Measurements from ENCODE around the gene SCLT1. TPM values are rescaled to one million over a fixed set of nuclear protein-coding genes. Genes with fewer than 3 reads are reported as not detected.

SCLT1 gene
- total RNA-seq, 2 donors from 2014 or later = 6.9 to 8.9 TPM

DNA sequence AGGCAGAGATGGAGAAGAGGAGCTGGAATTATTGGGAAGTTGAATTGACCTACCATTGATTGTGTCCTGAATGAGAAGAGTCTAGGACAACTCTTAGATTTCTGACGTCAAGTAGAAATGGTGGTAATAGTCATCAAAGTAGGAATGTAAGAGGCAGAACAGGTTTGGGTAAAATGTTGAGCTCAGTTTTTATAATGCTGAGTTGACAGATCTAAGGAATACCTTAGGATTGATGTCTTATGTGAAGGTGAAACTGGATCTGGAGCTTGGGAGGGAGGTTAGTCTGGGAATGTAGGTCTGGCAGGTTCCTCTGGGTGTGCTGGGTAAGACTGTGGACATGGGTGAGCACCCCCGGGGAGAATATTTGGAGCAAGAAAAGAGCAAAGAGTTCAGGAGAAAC lies 251.9 kb downstream of the SCLT1 start:
- TF ChIP-seq, protein P1, sequence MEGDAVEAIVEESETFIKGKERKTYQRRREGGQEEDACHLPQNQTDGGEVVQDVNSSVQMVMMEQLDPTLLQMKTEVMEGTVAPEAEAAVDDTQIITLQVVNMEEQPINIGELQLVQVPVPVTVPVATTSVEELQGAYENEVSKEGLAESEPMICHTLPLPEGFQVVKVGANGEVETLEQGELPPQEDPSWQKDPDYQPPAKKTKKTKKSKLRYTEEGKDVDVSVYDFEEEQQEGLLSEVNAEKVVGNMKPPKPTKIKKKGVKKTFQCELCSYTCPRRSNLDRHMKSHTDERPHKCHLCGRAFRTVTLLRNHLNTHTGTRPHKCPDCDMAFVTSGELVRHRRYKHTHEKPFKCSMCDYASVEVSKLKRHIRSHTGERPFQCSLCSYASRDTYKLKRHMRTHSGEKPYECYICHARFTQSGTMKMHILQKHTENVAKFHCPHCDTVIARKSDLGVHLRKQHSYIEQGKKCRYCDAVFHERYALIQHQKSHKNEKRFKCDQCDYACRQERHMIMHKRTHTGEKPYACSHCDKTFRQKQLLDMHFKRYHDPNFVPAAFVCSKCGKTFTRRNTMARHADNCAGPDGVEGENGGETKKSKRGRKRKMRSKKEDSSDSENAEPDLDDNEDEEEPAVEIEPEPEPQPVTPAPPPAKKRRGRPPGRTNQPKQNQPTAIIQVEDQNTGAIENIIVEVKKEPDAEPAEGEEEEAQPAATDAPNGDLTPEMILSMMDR (IDR thresholded peaks at IDR 0.05) = no peak
- Histone ChIP-seq H3K4me3 (no peak overlapping the region), H3K4me1 (peaks cover 0 to 96% of the 10 kb centered on the region in 2 donors), H3K9me3 (no peaks in the 10 kb centered on the region), H3K27me3 (no peaks in the 10 kb centered on the region), H3K27ac (no peak overlapping the region), H3K36me3 (peaks cover 30% of the 10 kb centered on the region)
- DNase-seq (ENCODE audit: low spot score) = no peak

GRCh38 chr4:128840711-128841318 lies 252.5 kb downstream of the SCLT1 start:
- no peak for DNase-seq (ENCODE audit: low spot score)
- Histone ChIP-seq H3K4me1 (peaks cover 0 to 96% of the 10 kb centered on the region in 2 donors), H3K4me3 (no peak overlapping the region), H3K27me3 (no peaks in the 10 kb centered on the region), H3K36me3 (peaks cover 26% of the 10 kb centered on the region), H3K27ac (peak overlapping the region in 1 of 2 donors; percentile 17), H3K9me3 (no peaks in the 10 kb centered on the region)
- TF ChIP-seq, protein P1 (IDR thresholded peaks at IDR 0.05) = peak in 1 of 2 donors; percentile 19

GRCh38 chr4:128837679-128838078 lies 255.7 kb downstream of the SCLT1 start:
- no peak for DNase-seq (ENCODE audit: low spot score)
- H3K36me3 ChIP-seq = peaks cover 13% of the 10 kb centered on the region
- TF ChIP-seq, protein P1 (IDR thresholded peaks at IDR 0.05) = no peak
- peak overlapping the region; percentile 84 to 86 for H3K27ac ChIP-seq
- H3K4me1 ChIP-seq = peaks cover 0 to 81% of the 10 kb centered on the region in 2 donors
- H3K4me3 ChIP-seq = no peak overlapping the region
- no peaks in the 10 kb centered on the region for H3K27me3 ChIP-seq
- H3K9me3 ChIP-seq = no peaks in the 10 kb centered on the region

- Histone ChIP-seq H3K36me3 (peaks cover 13% of the 10 kb centered on the region), H3K27ac (peak overlapping the region; percentile 84 to 86), H3K27me3 (no peaks in the 10 kb centered on the region), H3K4me3 (no peak overlapping the region), H3K9me3 (no peaks in the 10 kb centered on the region), H3K4me1 (peaks cover 0 to 81% of the 10 kb centered on the region in 2 donors)
- no peak for DNase-seq (ENCODE audit: low spot score)
- TF ChIP-seq, protein P1 (IDR thresholded peaks at IDR 0.05) = no peak
These were observed 256.1 kb downstream of the SCLT1 start for GRCh38 chr4:128837198-128837597.

- peaks cover 13% of the 10 kb centered on the region for H3K36me3 ChIP-seq
- H3K4me1 ChIP-seq = peaks cover 0 to 83% of the 10 kb centered on the region in 2 donors
- H3K27ac ChIP-seq = peak overlapping the region; percentile 84 to 86
- TF ChIP-seq, protein P1 (IDR thresholded peaks at IDR 0.05) = no peak
- H3K9me3 ChIP-seq = no peaks in the 10 kb centered on the region
- H3K27me3 ChIP-seq = no peaks in the 10 kb centered on the region
- no peak overlapping the region for H3K4me3 ChIP-seq
- DNase-seq (ENCODE audit: low spot score) = peak; percentile 81
These were observed 257.7 kb downstream of the SCLT1 start for GRCh38 chr4:128835498-128836222.

Other genes with a start within 250 kb of the SCLT1 start
- gene C4orf33, start 2.6 kb upstream of the SCLT1 start, total RNA-seq = 1 to 10 TPM; 3.5 to 6.8 TPM

All from right atrium auricular region (tissue), 2 donors.